K562 (cell line): Measurements from ENCODE around the gene HOXC11. TPM values are rescaled to one million over a fixed set of nuclear protein-coding genes. Genes with fewer than 3 reads are reported as not detected.

ENCODE experiments used
- BRCA1 ChIP-seq, 2 experiments: fragments of 450-650 bp in 1 of 2; sonication (generic) in 1 of 2; formaldehyde crosslinking in 1 of 2; IDR thresholded peaks; 2 replicates each; pipeline versions ENCODE4 v1.5.0 to v1.6.1; 2017 to 2020; ENCODE audit warnings: mild to moderate bottlenecking in 1 of 2, missing genetic modification reagents in 1 of 2
- CHD4 ChIP-seq: fragments of 200-600 bp; sonication (generic); IDR thresholded peaks from 3 replicates; pipeline ENCODE4 v1.6.1; 2012; ENCODE audit warnings: low read depth, mild to moderate bottlenecking, mixed read lengths, low read length, inconsistent platforms; ENCODE audit not compliant: insufficient read depth, insufficient replicate concordance, poor library complexity, severe bottlenecking
- CTBP1 ChIP-seq: fragments of 450-650 bp; IDR thresholded peaks from 2 replicates; pipeline ENCODE4 v1.6.1; 2016; ENCODE audit warnings: borderline replicate concordance
- GATA2 ChIP-seq: sonication (generic); formaldehyde crosslinking; IDR thresholded peaks from 2 replicates; pipeline ENCODE4 v1.4.0; 2020; ENCODE audit warnings: mild to moderate bottlenecking, missing genetic modification reagents
- GTF2E2 ChIP-seq: fragments of 200-800 bp; sonication (Bioruptor generic); IDR thresholded peaks from 2 replicates; pipeline ENCODE4 v1.6.1; 2016; ENCODE audit warnings: missing genetic modification characterization, missing compliant biosample characterization
- KDM5B ChIP-seq: fragments of 200-600 bp; sonication (generic); IDR thresholded peaks from 2 replicates; pipeline ENCODE4 v1.6.1; 2012; ENCODE audit warnings: low read depth, mild to moderate bottlenecking, moderate library complexity, low read length, control low read depth, inconsistent platforms; ENCODE audit not compliant: insufficient replicate concordance
- MCM5 ChIP-seq: fragments of 450-650 bp; IDR thresholded peaks from 2 replicates; pipeline ENCODE4 v1.6.1; 2016; ENCODE audit warnings: low read depth
- TAF7 ChIP-seq: fragments of 450-650 bp; IDR thresholded peaks from 2 replicates; pipeline ENCODE4 v1.6.1; 2016; ENCODE audit warnings: missing genetic modification characterization, missing compliant biosample characterization
- TRIM24 ChIP-seq, 2 experiments: fragments of 450-650 bp; IDR thresholded peaks; 2 replicates each; pipeline ENCODE4 v1.6.1; 2016
- XRCC3 ChIP-seq: fragments of 450-650 bp; IDR thresholded peaks from 2 replicates; pipeline ENCODE4 v1.6.1; 2017; ENCODE audit warnings: mild to moderate bottlenecking, moderate library complexity
- ZBTB17 ChIP-seq: fragments of 450-650 bp; formaldehyde crosslinking; IDR thresholded peaks from 2 replicates; pipeline ENCODE4 v1.4.0; 2020; ENCODE audit warnings: mild to moderate bottlenecking
- polyA plus RNA-seq, 8 experiments: library from polyadenylated mRNA; depleted of rRNA in 4 of 8; stranded (reverse) in 5 of 8; unstranded in 3 of 8; fragments of >200 nt; fragmentation: Nextera tagmentation in 2 of 8; fragmentation: Illumina TruSeq in 1 of 8; extraction: Ambion mirVana in 2 of 8; extraction: Trizol in 1 of 8; gene quantifications; 2 replicates each; pipeline versions ENCODE4 v1.2.1 to v1.2.3, GENCODE V29; 2011 to 2014; ENCODE audit warnings: inconsistent platforms in 1 of 8, missing spikeins in 1 of 8
- total RNA-seq, 7 experiments: library from RNA; depleted of rRNA in 6 of 7; stranded (reverse); fragments of >200 nt in 6 of 7; fragmentation: Illumina TruSeq in 2 of 7; extraction: Trizol in 2 of 7; gene quantifications; 2 replicates each; pipeline versions ENCODE4 v1.2.1 to v1.2.3, GENCODE V29; 2011 to 2021; ENCODE audit warnings: low replicate concordance in 1 of 7
- TF ChIP-seq, protein P1 (sequence below): fragments of 450-650 bp; formaldehyde crosslinking; IDR thresholded peaks from 2 replicates; pipeline ENCODE4 v1.4.0; 2022; ENCODE audit warnings: mild to moderate bottlenecking, moderate library complexity
- TF ChIP-seq, protein P2 (sequence below), 2 experiments: fragments of 450-650 bp in 1 of 2; sonication (generic) in 1 of 2; formaldehyde crosslinking in 1 of 2; IDR thresholded peaks; 2 replicates each; pipeline versions ENCODE4 v1.7.1 to v1.9.0; 2016 to 2022; ENCODE audit warnings: inconsistent platforms in 1 of 2, mild to moderate bottlenecking in 1 of 2, missing genetic modification reagents in 1 of 2

HOXC11 gene
- total and polyA plus RNA-seq, 9 of the 15 experiments (the other 6 are each of a cell fraction or from before 2014, with no cell fraction given), result not detected

DNA sequence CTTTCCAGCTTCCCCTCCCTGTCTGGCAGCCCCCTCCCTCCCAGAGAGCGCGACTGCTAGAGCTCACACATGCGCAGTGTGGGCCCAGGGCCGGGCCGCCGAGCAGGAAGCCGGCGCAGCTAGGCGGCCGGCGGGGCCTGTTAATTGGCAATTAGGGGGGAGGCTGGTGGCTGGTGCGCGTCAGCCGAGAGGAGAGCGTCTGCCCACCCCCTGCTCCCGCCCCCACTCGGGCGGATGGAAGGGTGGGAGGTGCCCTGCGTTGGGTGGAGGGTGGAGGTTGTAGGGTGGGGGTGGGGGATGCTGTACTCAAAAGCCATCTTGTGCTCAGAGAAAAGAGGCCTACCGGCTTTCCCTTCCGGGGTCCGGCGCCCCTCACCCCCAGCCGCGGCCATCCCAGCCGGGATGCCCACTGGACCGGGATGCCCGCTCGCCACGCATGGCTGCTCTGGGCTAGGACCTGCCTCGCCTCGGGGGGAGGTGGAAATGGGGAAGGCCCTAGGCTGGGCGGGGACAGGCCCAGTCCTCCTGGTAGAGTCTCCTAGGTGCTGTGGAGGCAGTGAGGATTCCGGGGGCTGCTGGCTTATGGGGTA, 45.0 kb downstream of the HOXC11 start (continued):
- no peak for TF ChIP-seq BRCA1 (IDR thresholded peaks at IDR 0.05)
- no peak for TF ChIP-seq BRCA1 (CRISPR knock-in tag; IDR thresholded peaks at IDR 0.05)
- TF ChIP-seq GATA2, result no peak
- TF ChIP-seq, protein P1, sequence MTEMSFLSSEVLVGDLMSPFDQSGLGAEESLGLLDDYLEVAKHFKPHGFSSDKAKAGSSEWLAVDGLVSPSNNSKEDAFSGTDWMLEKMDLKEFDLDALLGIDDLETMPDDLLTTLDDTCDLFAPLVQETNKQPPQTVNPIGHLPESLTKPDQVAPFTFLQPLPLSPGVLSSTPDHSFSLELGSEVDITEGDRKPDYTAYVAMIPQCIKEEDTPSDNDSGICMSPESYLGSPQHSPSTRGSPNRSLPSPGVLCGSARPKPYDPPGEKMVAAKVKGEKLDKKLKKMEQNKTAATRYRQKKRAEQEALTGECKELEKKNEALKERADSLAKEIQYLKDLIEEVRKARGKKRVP (CRISPR knock-in tag), result no peak
- TF ChIP-seq TRIM24 (IDR thresholded peaks at IDR 0.05), result no peak
- no peak for TF ChIP-seq XRCC3
- peak; percentile 79; the same call in 1 of the 2 replicates for TF ChIP-seq GTF2E2 (tag)
- 0 out of 2 replicates have a peak, but pooled peaks have one; percentile 27 for TF ChIP-seq CTBP1
- no peak for TF ChIP-seq MCM5
- no peak; the same call in 1 of the 2 replicates for TF ChIP-seq TAF7
- peak; percentile 13; the same call in 1 of the 2 replicates for TF ChIP-seq ZBTB17
- TF ChIP-seq CHD4, result no peak
- peak; percentile 26 for TF ChIP-seq KDM5B
- TF ChIP-seq, protein P2, sequence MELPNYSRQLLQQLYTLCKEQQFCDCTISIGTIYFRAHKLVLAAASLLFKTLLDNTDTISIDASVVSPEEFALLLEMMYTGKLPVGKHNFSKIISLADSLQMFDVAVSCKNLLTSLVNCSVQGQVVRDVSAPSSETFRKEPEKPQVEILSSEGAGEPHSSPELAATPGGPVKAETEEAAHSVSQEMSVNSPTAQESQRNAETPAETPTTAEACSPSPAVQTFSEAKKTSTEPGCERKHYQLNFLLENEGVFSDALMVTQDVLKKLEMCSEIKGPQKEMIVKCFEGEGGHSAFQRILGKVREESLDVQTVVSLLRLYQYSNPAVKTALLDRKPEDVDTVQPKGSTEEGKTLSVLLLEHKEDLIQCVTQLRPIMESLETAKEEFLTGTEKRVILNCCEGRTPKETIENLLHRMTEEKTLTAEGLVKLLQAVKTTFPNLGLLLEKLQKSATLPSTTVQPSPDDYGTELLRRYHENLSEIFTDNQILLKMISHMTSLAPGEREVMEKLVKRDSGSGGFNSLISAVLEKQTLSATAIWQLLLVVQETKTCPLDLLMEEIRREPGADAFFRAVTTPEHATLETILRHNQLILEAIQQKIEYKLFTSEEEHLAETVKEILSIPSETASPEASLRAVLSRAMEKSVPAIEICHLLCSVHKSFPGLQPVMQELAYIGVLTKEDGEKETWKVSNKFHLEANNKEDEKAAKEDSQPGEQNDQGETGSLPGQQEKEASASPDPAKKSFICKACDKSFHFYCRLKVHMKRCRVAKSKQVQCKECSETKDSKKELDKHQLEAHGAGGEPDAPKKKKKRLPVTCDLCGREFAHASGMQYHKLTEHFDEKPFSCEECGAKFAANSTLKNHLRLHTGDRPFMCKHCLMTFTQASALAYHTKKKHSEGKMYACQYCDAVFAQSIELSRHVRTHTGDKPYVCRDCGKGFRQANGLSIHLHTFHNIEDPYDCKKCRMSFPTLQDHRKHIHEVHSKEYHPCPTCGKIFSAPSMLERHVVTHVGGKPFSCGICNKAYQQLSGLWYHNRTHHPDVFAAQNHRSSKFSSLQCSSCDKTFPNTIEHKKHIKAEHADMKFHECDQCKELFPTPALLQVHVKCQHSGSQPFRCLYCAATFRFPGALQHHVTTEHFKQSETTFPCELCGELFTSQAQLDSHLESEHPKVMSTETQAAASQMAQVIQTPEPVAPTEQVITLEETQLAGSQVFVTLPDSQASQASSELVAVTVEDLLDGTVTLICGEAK (IDR thresholded peaks at IDR 0.05), result 0 out of 2 replicates have a peak, but pooled peaks have one; percentile 20
- TF ChIP-seq, protein P2 (CRISPR knock-in tag; IDR thresholded peaks at IDR 0.05), result no peak
